Measurements from ENCODE around the gene EEF1AKMT2.

The EEF1AKMT2 gene

GRCh38 chr10:124723826-124724225, 67.9 kb downstream of the EEF1AKMT2 start:
- no peak for DNase-seq (ENCODE audit: low read depth in 2 of 2, low spot score in 1 of 2)

GRCh38 chr10:124722798-124723783, 68.6 kb downstream of the EEF1AKMT2 start:
- DNase-seq (ENCODE audit: low read depth in 2 of 2, low spot score in 1 of 2), result no peak

GRCh38 chr10:124721330-124722045, 70.2 kb downstream of the EEF1AKMT2 start:
- DNase-seq (ENCODE audit: low read depth in 2 of 2, low spot score in 1 of 2), result no peak

- DNase-seq (ENCODE audit: low read depth in 2 of 2, low spot score in 1 of 2), result peak; percentile 44 to 50
Observed at GRCh38 chr10:124719213-124719851, 72.4 kb downstream of the EEF1AKMT2 start.

- DNase-seq (ENCODE audit: low read depth in 2 of 2, low spot score in 1 of 2), result peak; percentile 47 to 58
Observed at GRCh38 chr10:124717911-124718741, 73.6 kb downstream of the EEF1AKMT2 start.

GRCh38 chr10:124717041-124717757, 74.5 kb downstream of the EEF1AKMT2 start:
- DNase-seq (ENCODE audit: low read depth in 2 of 2, low spot score in 1 of 2), result no peak

- no peak for DNase-seq (ENCODE audit: low read depth in 2 of 2, low spot score in 1 of 2)
Observed at GRCh38 chr10:124716369-124716768, 75.3 kb downstream of the EEF1AKMT2 start.

GRCh38 chr10:124715439-124715838, 76.2 kb downstream of the EEF1AKMT2 start:
- DNase-seq (ENCODE audit: low read depth in 2 of 2, low spot score in 1 of 2), result no peak

GRCh38 chr10:124713679-124714255, 77.9 kb downstream of the EEF1AKMT2 start:
- no peak for DNase-seq (ENCODE audit: low read depth in 2 of 2, low spot score in 1 of 2)

- no peak for DNase-seq (ENCODE audit: low read depth in 2 of 2, low spot score in 1 of 2)
Observed at GRCh38 chr10:124712704-124713407, 78.8 kb downstream of the EEF1AKMT2 start.

- no peak for DNase-seq (ENCODE audit: low read depth in 2 of 2, low spot score in 1 of 2)
Observed at GRCh38 chr10:124711145-124711544, 80.5 kb downstream of the EEF1AKMT2 start.

GRCh38 chr10:124710266-124710881, 81.3 kb downstream of the EEF1AKMT2 start:
- DNase-seq (ENCODE audit: low read depth in 2 of 2, low spot score in 1 of 2), result no peak

GRCh38 chr10:124709861-124710260, 81.8 kb downstream of the EEF1AKMT2 start:
- no peak for DNase-seq (ENCODE audit: low read depth in 2 of 2, low spot score in 1 of 2)

GRCh38 chr10:124708922-124709520, 82.7 kb downstream of the EEF1AKMT2 start:
- no peak for DNase-seq (ENCODE audit: low read depth in 2 of 2, low spot score in 1 of 2)

GRCh38 chr10:124708246-124708779, 83.4 kb downstream of the EEF1AKMT2 start:
- no peak for DNase-seq (ENCODE audit: low read depth in 2 of 2, low spot score in 1 of 2)

All from stimulated activated CD8-positive, alpha-beta memory T cell treated with anti-CD3 and anti-CD28 coated beads, Interleukin-4, amount 100 ng/mL, for 1 hour (primary cell).